CD4-positive, alpha-beta T cell treated with Interferon alpha-2 for 1 hour (primary cell): ENCODE measurements around the gene ZNF568.

ENCODE experiments used
- DNase-seq, 2 donors: peaks; one replicate each; pipeline ENCODE4 v3.0.0-alpha.2; 2020 to 2022

The ZNF568 gene

DNA sequence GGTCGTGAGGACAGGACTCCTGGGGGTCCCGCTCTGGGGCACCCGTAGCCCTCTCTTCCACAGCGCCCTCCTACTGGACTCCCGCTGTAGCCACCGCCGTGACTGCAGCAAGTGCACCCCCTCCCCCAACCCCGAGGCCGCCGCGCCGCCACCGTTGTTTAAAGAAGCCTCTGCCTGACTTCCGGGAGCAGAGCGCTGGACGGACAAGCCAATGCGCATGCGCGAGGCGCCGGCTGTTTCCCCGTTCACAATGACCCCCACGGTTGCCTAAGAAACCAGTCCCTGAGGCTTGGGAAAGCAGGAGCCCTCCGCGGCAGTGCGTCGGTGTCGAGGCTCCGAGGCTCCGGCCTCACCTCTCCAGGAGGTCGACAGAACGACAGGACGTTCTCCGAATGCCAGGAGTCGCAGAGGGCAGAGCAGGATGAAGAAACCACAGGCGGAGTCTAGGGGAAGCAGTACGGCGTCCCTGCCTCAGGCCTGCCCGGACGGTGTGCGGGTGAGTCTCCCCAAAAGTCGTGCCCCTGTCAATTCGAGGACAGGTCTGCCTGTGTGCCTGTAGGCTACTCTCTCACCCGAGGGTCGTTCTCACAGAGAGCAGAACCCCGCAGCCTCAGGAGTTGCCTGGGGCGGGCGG, 91.6 kb downstream of the ZNF568 start:
- peak; percentile 43 to 50 for DNase-seq

DNA sequence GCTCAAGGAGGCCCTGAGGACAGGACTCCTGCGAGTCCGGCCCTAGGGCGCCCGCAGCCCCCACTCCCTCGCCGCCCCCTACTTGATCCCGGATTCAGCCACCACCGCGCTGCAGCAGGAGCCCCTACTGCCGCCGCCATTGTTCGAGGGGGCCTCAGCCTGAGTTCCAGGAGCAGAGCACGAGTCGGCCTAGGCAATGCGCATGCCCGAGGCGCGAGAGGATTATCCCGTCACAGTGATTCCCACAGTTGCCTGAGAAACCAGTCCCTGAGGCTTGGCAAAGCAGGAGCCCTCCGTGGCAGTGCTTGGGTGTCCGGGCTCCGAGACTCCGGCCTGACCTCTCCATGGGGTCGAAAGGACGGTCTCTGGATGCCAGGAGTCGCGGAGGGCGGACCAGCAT, 93.7 kb downstream of the ZNF568 start:
- DNase-seq = no peak

DNA sequence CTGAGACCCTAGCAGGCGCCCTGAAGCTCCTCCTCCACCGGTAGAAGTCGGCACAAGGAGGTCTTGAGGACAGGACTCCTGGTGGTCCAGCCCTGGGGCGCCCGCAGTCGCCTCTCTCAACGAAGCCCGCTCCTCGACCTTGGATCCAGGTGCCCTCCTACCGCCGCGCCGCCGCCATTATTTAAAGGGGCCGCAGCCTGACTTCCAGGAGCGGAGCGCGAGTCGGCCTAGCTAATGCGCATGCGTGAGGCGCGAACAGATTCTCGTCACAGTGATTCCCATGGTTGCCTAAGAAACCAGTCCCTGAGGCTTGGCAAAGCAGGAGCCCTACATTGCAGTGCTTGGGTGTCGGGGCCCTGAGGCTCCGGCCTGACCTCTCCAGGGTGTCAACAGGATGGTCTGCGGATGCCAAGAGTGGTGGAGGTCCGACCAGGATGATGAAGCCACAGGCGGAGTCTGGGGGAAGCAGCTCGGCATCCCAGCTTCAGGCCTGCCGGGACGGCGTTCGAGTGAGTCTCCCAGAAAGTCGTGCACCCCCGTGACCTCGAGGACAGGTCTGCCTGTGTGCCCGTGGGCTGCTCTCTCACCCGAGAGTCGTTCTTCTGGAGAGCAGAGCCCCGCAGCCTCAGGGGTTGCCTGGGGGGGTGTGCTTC, 96.1 kb downstream of the ZNF568 start:
- no peak for DNase-seq

DNA sequence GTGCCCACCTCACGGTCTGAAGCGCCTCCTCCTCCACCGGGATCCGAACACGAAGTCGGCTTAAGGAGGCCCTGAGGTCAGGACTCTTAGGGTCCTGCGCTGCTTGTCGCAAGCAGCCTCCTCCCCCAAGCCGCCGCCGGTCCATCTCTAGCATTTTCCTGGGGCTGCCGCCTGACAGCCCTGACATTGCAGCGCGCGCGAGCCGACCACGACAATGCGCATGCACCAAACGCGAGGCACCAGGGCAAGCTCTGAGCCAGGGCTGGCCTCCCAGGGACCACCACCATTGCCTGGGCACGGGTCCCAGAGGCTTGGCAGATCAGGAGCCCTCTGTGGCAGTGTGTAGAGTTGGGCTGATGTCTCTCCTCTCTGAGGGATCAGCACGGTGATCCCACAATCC, 98.3 kb downstream of the ZNF568 start:
- DNase-seq = no peak

DNA sequence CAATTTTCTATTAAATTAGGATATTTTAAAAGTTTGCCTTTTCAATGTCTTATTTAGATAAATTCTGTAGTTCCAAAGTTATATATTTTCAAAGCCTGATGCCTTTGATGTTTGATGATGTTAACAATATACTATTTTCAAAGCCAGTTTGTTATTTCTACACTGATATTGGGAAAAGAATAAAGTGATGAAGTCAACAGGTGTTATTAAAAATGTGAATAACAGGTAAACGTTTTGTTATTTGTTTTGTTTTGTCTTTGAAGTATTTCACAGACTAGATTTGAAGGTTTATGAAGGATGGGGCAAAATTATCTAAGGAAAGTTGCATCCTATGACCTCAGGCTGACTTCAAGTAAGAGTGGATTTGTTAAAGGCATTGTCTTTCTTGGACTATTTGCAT, 129.0 kb downstream of the ZNF568 start:
- no peak for DNase-seq
